ENCODE measurements around the gene OXT. TPM values are rescaled to one million over a fixed set of nuclear protein-coding genes. Genes with fewer than 3 reads are reported as not detected.

The OXT gene
- total and polyA plus RNA-seq, 2 of the 13 experiments (the other 11 are each of a cell fraction or from before 2014, with no cell fraction given): not detected

DNA sequence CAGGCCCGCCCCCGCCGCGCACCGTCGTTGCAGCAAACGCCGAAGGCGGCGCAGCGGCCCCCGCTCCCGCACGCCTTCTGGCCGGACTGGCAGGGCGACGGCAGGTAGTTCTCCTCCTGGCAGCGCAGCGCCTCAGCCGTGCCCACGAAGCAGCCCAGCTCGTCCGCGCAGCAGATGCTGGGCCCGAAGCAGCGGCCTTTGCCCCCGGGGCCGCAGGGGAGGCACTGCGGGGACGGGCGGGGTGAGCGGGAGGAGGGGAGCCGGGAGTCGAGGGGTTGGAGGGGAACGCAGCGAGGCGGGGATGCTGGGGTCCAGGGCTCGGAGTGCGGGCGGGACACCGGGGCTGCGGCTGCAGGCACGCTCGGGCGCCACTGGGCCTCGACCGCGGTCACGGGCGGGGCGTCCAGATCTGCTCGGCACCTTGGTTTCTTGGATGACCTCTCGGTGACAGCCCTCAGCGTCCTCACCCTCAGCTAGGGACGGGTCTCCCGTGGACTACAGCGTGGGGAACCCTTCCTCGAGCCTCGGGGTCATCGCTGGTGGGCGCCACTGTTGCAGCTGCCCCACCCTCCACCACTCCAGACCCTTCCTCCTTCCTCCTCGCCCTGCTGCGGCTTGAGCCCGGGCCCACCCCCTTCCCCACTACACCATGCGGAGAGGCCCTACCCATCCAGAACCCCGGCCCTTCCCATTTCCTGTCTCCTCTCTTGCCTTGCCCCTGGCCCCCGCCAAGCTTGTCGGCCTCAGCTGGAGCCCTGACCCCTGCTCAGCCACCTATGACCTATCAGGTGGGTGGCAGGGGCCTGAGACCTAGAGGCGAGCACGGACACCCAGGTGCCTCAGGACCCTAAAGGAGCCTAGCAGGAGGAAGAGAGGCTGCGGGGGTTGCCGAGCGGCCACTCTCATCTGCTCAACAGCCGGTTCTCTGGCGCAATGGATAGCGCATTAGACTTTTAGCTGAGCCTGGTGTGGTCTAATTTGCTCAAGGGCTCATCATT, 11.8 kb downstream of the OXT start (continued):
- TF ChIP-seq, protein P1, sequence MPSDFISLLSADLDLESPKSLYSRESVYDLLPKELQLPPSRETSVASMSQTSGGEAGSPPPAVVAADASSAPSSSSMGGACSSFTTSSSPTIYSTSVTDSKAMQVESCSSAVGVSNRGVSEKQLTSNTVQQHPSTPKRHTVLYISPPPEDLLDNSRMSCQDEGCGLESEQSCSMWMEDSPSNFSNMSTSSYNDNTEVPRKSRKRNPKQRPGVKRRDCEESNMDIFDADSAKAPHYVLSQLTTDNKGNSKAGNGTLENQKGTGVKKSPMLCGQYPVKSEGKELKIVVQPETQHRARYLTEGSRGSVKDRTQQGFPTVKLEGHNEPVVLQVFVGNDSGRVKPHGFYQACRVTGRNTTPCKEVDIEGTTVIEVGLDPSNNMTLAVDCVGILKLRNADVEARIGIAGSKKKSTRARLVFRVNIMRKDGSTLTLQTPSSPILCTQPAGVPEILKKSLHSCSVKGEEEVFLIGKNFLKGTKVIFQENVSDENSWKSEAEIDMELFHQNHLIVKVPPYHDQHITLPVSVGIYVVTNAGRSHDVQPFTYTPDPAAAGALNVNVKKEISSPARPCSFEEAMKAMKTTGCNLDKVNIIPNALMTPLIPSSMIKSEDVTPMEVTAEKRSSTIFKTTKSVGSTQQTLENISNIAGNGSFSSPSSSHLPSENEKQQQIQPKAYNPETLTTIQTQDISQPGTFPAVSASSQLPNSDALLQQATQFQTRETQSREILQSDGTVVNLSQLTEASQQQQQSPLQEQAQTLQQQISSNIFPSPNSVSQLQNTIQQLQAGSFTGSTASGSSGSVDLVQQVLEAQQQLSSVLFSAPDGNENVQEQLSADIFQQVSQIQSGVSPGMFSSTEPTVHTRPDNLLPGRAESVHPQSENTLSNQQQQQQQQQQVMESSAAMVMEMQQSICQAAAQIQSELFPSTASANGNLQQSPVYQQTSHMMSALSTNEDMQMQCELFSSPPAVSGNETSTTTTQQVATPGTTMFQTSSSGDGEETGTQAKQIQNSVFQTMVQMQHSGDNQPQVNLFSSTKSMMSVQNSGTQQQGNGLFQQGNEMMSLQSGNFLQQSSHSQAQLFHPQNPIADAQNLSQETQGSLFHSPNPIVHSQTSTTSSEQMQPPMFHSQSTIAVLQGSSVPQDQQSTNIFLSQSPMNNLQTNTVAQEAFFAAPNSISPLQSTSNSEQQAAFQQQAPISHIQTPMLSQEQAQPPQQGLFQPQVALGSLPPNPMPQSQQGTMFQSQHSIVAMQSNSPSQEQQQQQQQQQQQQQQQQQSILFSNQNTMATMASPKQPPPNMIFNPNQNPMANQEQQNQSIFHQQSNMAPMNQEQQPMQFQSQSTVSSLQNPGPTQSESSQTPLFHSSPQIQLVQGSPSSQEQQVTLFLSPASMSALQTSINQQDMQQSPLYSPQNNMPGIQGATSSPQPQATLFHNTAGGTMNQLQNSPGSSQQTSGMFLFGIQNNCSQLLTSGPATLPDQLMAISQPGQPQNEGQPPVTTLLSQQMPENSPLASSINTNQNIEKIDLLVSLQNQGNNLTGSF (CRISPR knock-in tag; IDR thresholded peaks at IDR 0.05): no peak
- TF ChIP-seq ZSCAN25 (CRISPR knock-in tag; IDR thresholded peaks at IDR 0.05) (peak; percentile 66; the same call in 1 of the 2 replicates), MTA1 (CRISPR knock-in tag; IDR thresholded peaks at IDR 0.05; ENCODE audit: borderline replicate concordance) (peak; percentile 70; the same call in 1 of the 2 replicates), THYN1 (CRISPR knock-in tag; IDR thresholded peaks at IDR 0.05; ENCODE audit: borderline replicate concordance, low read depth) (no peak), XRCC5 (optimal IDR thresholded peaks at IDR 0.05; ENCODE audit: low read length) (peak; percentile 13), ZFAT (CRISPR knock-in tag; conservative IDR thresholded peaks at IDR 0.05) (no peak), ZMYM4 (CRISPR knock-in tag; IDR thresholded peaks at IDR 0.05) (0 out of 2 replicates have a peak, but pooled peaks have one; percentile 14), KDM2A (CRISPR knock-in tag; IDR thresholded peaks at IDR 0.05; ENCODE audit: borderline replicate concordance, low read depth) (no peak), ZBTB38 (CRISPR knock-in tag; IDR thresholded peaks at IDR 0.05) (peak; percentile 73; the same call in 1 of the 2 replicates)
- TF ChIP-seq, protein P2, sequence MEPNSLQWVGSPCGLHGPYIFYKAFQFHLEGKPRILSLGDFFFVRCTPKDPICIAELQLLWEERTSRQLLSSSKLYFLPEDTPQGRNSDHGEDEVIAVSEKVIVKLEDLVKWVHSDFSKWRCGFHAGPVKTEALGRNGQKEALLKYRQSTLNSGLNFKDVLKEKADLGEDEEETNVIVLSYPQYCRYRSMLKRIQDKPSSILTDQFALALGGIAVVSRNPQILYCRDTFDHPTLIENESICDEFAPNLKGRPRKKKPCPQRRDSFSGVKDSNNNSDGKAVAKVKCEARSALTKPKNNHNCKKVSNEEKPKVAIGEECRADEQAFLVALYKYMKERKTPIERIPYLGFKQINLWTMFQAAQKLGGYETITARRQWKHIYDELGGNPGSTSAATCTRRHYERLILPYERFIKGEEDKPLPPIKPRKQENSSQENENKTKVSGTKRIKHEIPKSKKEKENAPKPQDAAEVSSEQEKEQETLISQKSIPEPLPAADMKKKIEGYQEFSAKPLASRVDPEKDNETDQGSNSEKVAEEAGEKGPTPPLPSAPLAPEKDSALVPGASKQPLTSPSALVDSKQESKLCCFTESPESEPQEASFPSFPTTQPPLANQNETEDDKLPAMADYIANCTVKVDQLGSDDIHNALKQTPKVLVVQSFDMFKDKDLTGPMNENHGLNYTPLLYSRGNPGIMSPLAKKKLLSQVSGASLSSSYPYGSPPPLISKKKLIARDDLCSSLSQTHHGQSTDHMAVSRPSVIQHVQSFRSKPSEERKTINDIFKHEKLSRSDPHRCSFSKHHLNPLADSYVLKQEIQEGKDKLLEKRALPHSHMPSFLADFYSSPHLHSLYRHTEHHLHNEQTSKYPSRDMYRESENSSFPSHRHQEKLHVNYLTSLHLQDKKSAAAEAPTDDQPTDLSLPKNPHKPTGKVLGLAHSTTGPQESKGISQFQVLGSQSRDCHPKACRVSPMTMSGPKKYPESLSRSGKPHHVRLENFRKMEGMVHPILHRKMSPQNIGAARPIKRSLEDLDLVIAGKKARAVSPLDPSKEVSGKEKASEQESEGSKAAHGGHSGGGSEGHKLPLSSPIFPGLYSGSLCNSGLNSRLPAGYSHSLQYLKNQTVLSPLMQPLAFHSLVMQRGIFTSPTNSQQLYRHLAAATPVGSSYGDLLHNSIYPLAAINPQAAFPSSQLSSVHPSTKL (CRISPR knock-in tag; IDR thresholded peaks at IDR 0.05): no peak
- TF ChIP-seq, protein P3, sequence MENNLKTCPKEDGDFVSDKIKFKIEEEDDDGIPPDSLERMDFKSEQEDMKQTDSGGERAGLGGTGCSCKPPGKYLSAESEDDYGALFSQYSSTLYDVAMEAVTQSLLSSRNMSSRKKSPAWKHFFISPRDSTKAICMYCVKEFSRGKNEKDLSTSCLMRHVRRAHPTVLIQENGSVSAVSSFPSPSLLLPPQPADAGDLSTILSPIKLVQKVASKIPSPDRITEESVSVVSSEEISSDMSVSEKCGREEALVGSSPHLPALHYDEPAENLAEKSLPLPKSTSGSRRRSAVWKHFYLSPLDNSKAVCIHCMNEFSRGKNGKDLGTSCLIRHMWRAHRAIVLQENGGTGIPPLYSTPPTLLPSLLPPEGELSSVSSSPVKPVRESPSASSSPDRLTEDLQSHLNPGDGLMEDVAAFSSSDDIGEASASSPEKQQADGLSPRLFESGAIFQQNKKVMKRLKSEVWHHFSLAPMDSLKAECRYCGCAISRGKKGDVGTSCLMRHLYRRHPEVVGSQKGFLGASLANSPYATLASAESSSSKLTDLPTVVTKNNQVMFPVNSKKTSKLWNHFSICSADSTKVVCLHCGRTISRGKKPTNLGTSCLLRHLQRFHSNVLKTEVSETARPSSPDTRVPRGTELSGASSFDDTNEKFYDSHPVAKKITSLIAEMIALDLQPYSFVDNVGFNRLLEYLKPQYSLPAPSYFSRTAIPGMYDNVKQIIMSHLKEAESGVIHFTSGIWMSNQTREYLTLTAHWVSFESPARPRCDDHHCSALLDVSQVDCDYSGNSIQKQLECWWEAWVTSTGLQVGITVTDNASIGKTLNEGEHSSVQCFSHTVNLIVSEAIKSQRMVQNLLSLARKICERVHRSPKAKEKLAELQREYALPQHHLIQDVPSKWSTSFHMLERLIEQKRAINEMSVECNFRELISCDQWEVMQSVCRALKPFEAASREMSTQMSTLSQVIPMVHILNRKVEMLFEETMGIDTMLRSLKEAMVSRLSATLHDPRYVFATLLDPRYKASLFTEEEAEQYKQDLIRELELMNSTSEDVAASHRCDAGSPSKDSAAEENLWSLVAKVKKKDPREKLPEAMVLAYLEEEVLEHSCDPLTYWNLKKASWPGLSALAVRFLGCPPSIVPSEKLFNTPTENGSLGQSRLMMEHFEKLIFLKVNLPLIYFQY (CRISPR knock-in tag; IDR thresholded peaks at IDR 0.05; ENCODE audit: borderline replicate concordance): no peak
- TF ChIP-seq, protein P4, sequence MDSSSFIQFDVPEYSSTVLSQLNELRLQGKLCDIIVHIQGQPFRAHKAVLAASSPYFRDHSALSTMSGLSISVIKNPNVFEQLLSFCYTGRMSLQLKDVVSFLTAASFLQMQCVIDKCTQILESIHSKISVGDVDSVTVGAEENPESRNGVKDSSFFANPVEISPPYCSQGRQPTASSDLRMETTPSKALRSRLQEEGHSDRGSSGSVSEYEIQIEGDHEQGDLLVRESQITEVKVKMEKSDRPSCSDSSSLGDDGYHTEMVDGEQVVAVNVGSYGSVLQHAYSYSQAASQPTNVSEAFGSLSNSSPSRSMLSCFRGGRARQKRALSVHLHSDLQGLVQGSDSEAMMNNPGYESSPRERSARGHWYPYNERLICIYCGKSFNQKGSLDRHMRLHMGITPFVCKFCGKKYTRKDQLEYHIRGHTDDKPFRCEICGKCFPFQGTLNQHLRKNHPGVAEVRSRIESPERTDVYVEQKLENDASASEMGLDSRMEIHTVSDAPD (CRISPR knock-in tag; IDR thresholded peaks at IDR 0.05): no peak
